WI38 (cell line): ENCODE measurements around the gene PTH1R.

Experiments
- H3K4me3 ChIP-seq: 2 replicates; pipeline ENCODE4 v1.5.1; 2011; ENCODE audit warnings: low read depth, mild to moderate bottlenecking, control low read depth, low read length
- CTCF ChIP-seq: IDR thresholded peaks from 2 replicates; pipeline ENCODE4 v1.5.1; 2012; ENCODE audit warnings: low read depth, mild to moderate bottlenecking, control low read depth, low read length

The PTH1R gene

GRCh38 chr3:46870651-46871050 is 6.9 kb upstream of the PTH1R start:
- no peak for TF ChIP-seq CTCF

DNA sequence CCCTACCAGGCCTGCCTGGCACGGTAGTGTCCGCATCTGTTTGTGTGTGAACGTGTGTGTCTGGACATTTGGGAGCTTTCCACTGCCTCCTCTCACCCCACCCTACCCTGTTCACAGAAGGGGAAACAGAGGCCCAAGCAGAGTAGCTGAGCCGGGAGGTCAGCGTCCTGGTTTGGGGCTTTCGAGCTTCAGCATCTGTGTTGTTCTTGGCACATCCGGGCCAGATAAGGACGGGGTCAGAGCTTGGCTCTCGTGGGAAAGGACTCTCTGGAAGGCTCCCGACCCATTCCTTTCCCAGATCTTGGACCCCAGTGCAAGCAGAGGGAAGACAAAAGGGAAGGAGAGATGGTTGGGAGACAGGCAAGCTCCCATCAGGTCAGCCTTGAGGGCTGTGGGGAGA is 6.3 kb upstream of the PTH1R start:
- TF ChIP-seq CTCF, result no peak
- no peak overlapping the region for H3K4me3 ChIP-seq

More at GRCh38 chr3:46870651-46871050, 6.9 kb upstream of the PTH1R start:
- no peak overlapping the region for H3K4me3 ChIP-seq

DNA sequence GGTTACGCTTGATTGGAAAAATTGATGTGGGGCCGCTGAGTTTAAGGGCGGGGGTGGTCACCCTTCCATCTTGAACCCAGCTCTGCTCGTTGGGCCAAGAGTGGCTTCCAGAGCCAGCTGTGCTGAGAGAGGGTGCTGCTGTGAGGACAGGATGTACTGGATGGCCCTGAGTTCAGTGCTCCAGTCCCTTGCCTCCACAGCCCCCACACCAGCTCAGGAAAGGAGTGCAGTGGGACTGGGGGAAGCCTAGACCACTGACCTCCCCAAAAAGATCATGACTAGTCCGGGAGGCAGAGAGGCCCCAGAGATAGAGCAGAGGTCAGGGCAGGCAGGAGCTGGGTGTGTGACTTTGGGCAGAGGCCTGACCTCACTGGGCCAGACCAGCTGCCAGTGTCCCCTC is 4.0 kb upstream of the PTH1R start:
- no peak for TF ChIP-seq CTCF
- H3K4me3 ChIP-seq, result no peak overlapping the region

DNA sequence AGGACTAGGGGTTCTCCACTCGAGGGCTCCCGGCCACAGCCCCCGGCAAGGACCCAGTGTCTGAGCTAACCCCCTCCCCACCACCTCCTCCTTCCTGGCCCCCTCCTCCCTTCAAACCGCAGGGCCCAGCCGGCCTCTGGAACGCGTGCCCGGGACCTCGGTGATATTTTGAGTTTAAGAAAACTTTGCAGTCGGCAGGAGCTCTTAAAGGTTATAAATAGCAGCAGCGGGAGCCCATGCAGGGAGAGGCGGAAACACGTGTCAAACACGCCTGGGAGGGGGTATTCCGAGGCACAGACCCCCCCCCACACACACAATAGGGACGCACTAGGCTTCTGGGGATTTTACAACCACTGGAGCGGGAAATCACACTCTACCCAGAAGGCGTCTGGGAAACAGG is 3.1 kb upstream of the PTH1R start:
- no peak overlapping the region for H3K4me3 ChIP-seq
- TF ChIP-seq CTCF, result no peak

DNA sequence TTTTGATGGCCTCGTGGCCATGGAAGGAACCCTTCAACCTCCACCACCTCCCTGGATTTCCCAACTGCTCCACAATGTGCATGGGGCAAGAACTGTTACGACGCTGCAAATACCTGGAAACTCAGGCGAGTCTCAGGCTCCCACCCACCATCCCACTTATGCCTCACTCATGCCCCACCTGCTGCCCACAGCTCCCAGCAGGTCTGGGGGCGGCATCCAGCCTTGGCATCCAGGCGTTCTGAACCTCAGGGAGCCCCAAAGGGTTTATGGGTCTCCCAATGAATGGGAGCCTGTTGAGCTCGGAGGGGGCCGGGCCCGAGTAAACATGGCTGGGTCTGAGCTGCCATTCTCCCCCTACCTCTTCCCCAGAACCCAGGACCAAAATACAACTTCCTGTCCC is 2.0 kb upstream of the PTH1R start:
- TF ChIP-seq CTCF, result no peak
- H3K4me3 ChIP-seq, result no peak overlapping the region

- no peak overlapping the region for H3K4me3 ChIP-seq
- TF ChIP-seq CTCF, result no peak
These were observed 914 bp upstream of the PTH1R start for GRCh38 chr3:46876313-46877300.

DNA sequence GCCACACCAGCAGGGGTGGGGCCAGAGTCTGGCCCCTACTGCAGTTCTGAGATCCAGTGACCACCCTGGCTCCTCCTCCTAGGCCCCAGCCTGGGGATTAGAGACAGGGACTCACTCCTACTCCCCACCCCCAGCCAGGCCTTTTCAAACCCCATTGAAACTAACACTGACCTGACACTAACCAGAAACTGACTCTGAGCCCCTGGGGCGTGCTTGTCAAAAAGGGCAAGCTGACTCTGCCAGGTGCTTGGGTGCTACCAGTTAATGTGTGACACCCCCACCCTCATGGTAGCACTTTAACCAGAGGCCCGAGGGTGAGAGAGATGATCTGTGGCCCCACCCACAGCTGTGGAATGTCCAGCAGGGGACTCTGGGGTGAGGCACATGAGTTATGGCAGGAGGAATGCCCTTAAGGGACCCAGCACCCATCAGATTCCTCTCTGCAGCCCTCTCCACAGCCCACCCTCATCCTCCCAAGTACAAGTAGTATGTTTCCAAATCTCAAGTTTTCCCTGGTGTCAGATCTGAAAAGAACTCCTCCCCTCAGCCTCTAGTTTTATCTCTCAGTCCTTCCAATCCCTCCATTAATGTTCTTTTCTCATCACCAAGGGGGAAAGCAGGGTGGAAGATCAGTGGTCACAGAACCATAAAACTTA is 1.4 kb downstream of the PTH1R start:
- no peak overlapping the region for H3K4me3 ChIP-seq
- no peak for TF ChIP-seq CTCF
